Muscle layer of duodenum (tissue), 2 donors: Measurements from ENCODE around the gene FMO4.

Source experiments
- H3K27ac ChIP-seq: one replicate; pipeline ENCODE4 v1.7.0; 2013; ENCODE audit warnings: mild to moderate bottlenecking, low read length
- H3K27me3 ChIP-seq: one replicate; pipeline ENCODE4 v1.7.0; 2013; ENCODE audit warnings: low read depth, mild to moderate bottlenecking, control low read depth, low read length
- H3K36me3 ChIP-seq, 2 donors: one replicate each; pipeline ENCODE4 v1.7.0; 2013; ENCODE audit warnings: low read length in 2 of 2, control low read depth in 1 of 2, mild to moderate bottlenecking in 1 of 2; ENCODE audit not compliant: insufficient read depth in 2 of 2, control insufficient read depth in 1 of 2
- H3K4me1 ChIP-seq, 2 donors: one replicate each; pipeline ENCODE4 v1.7.0; 2013; ENCODE audit warnings: low read length in 2 of 2, mild to moderate bottlenecking in 2 of 2, control low read depth in 1 of 2, moderate library complexity in 1 of 2; ENCODE audit not compliant: insufficient read depth in 2 of 2, control insufficient read depth in 1 of 2
- H3K4me3 ChIP-seq, 2 donors: one replicate each; pipeline ENCODE4 v1.7.0; 2013; ENCODE audit warnings: low read length in 2 of 2, low read depth in 1 of 2, mild to moderate bottlenecking in 1 of 2
- H3K9me3 ChIP-seq, 2 donors: one replicate each; pipeline ENCODE4 v1.7.0; 2013; ENCODE audit warnings: low read length in 2 of 2, control low read depth in 1 of 2, mild to moderate bottlenecking in 1 of 2; ENCODE audit not compliant: control insufficient read depth in 1 of 2
- donor health status: healthy.

The FMO4 gene, protein sequence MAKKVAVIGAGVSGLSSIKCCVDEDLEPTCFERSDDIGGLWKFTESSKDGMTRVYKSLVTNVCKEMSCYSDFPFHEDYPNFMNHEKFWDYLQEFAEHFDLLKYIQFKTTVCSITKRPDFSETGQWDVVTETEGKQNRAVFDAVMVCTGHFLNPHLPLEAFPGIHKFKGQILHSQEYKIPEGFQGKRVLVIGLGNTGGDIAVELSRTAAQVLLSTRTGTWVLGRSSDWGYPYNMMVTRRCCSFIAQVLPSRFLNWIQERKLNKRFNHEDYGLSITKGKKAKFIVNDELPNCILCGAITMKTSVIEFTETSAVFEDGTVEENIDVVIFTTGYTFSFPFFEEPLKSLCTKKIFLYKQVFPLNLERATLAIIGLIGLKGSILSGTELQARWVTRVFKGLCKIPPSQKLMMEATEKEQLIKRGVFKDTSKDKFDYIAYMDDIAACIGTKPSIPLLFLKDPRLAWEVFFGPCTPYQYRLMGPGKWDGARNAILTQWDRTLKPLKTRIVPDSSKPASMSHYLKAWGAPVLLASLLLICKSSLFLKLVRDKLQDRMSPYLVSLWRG

DNA sequence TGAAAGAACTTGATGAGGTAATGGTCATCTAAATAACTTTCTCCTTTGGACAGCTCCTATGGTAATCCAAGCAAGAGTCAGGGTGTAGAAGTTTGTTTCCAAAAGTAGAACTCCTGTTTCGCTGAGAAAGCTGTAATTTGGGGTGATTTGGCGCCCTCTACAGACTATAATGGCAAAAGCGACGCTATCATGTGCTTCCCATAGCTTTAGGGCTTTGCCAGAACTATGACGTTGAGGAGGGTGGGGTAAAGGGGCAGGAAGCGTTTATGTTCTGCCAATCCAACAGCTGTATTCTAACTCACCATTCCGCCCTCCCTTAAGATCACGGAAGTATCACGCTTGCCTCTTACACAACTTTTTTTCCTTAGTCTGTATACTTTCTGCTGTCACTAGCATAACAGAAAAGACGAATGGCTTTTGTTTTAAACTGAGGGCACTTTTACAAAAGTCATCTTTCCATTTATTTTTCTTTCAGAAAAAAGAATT, at the start of gene FMO4:
TSS of gene FMO4 (plus strand) at position 349 of the 486 bp plus-strand sequence. CDS start 5,643 bp downstream, outside the sequence.
- Histone ChIP-seq H3K9me3 (peaks cover 0 to 1% of the 10 kb centered on the region in 2 donors), H3K36me3 (no peaks in the 10 kb centered on the region), H3K27ac (peak within 1 kb of the TSS; percentile 85), H3K4me1 (peaks cover 0 to 3% of the 10 kb centered on the region in 2 donors), H3K27me3 (no peaks in the 10 kb centered on the region), H3K4me3 (peak within 1 kb of the TSS; percentile 42 to 49)

DNA sequence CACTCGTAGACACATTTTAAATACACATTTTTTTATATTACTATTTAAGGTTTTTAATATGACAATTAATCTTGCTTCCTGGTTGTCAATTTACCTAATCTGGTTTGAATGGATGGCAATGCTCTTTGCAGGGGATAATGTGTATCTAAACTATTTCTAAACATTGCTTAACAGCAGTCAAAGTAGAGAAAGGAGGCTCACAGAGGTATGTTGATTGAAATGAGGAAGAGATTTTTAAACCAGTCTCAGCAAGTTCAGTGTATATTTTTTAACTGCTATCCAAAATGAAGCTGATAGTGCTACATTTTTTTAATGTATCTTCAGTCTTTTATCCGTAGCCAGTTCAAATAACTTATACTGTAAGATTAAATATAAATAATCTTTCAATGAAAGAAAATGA, 48.3 kb upstream of the FMO4 start:
- no peak overlapping the region for H3K4me3 ChIP-seq
- no peaks in the 10 kb centered on the region for H3K36me3 ChIP-seq
- H3K4me1 ChIP-seq = no peaks in the 10 kb centered on the region
- no peak overlapping the region for H3K27ac ChIP-seq
- H3K27me3 ChIP-seq = no peaks in the 10 kb centered on the region
- H3K9me3 ChIP-seq = no peaks in the 10 kb centered on the region

DNA sequence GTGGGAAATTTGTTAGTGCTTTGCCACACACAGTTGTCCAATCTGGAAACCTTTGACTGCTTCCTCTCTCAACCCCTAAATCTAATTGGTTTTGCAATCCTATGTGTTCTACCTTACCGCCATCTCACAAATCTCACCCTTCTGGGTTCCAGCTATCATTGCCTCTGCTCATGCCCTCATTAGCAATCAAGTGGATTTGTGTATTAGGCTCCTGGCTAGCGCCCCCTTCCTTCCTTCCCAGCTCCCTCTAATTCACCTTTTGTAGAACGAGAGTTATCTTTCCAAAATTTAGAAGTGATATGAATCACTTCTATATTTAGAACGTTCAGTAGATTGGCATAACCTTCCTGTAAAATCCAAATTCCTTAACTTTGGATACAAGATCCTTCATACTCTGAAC, 47.1 kb upstream of the FMO4 start:
- Histone ChIP-seq H3K4me3 (no peak overlapping the region), H3K27ac (no peak overlapping the region), H3K27me3 (no peaks in the 10 kb centered on the region), H3K36me3 (no peaks in the 10 kb centered on the region), H3K9me3 (no peaks in the 10 kb centered on the region), H3K4me1 (no peaks in the 10 kb centered on the region)

DNA sequence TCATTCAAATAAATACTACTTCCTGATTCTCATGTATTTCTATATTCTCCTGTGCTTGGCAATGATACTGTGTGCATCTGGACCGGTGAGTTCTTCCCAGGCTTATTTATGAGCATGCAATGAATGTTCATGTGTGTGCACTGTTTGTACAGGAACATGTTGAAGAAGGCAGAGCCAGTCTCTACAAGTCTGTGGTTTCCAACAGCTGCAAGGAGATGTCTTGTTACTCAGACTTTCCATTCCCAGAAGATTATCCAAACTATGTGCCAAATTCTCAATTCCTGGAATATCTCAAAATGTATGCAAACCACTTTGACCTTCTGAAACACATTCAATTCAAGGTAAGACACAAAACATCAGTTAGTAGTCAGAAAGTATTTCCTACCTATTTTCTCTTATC, 46.6 kb upstream of the FMO4 start:
- Histone ChIP-seq H3K36me3 (no peaks in the 10 kb centered on the region), H3K4me3 (no peak overlapping the region), H3K27me3 (no peaks in the 10 kb centered on the region), H3K9me3 (no peaks in the 10 kb centered on the region), H3K27ac (no peak overlapping the region), H3K4me1 (no peaks in the 10 kb centered on the region)

DNA sequence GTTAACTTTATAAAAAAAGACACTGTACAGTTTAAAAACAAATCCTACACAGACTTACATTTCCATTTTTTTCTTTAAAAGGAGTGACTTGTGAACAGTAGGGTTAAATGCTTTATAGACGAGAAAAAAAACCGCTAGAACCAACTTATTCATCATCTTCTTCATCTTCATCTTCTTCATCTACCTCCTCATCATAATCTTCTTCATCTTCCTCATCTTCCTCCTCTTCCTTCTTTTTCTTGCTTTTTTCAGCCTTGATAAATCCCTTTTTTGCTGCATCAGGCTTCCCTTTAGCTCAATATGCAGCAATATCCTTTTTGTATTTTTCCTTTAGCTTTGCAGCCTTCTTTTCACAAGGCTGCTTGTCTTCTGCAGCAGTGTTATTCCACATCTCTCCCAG, 43.2 kb upstream of the FMO4 start:
- H3K4me1 ChIP-seq = no peaks in the 10 kb centered on the region
- H3K27ac ChIP-seq = no peak overlapping the region
- H3K9me3 ChIP-seq = no peaks in the 10 kb centered on the region
- no peaks in the 10 kb centered on the region for H3K36me3 ChIP-seq
- no peaks in the 10 kb centered on the region for H3K27me3 ChIP-seq
- H3K4me3 ChIP-seq = no peak overlapping the region

DNA sequence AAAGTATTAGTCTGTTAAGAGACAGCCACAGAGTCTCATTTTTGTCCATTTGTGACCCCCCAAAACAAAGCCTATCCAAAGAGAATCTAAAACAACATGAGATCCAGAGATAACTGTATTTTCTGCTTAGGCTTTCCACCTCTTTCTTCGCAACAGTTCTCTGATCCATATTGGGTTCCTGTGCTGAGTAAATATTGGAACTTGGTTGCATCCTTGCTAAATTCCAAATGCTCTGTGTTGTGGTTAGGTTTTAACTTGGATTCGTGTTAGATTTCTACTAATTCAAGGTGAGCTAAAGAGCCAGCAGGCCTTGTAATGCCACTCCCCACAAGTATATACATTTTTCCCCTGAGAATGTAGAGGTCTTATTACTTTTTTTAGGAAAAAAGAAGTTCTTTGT, 36.4 kb upstream of the FMO4 start:
- H3K9me3 ChIP-seq = no peaks in the 10 kb centered on the region
- H3K4me3 ChIP-seq = no peak overlapping the region
- H3K27me3 ChIP-seq = no peaks in the 10 kb centered on the region
- no peak overlapping the region for H3K27ac ChIP-seq
- no peaks in the 10 kb centered on the region for H3K4me1 ChIP-seq
- no peaks in the 10 kb centered on the region for H3K36me3 ChIP-seq

DNA sequence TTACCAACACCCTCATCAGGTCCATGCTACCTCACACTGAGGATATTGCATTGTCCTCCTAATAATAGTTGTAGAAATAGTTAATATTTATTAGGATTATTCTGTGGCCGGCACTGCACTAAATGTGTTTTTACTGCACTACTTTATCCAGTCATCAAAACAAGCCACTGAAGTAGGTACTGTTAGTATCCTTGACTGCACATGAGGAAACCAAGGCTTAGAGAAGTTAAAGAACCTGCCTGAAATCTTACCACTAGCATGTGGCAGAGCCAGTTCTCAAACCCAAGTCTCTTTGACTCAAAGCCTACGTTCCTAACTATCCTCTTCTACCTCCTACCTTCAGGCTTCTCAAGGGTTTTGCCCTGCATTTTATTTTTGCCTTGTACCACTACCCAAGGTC, 34.7 kb upstream of the FMO4 start:
- no peaks in the 10 kb centered on the region for H3K27me3 ChIP-seq
- no peaks in the 10 kb centered on the region for H3K36me3 ChIP-seq
- no peak overlapping the region for H3K27ac ChIP-seq
- no peaks in the 10 kb centered on the region for H3K4me1 ChIP-seq
- H3K4me3 ChIP-seq = no peak overlapping the region
- H3K9me3 ChIP-seq = no peaks in the 10 kb centered on the region

DNA sequence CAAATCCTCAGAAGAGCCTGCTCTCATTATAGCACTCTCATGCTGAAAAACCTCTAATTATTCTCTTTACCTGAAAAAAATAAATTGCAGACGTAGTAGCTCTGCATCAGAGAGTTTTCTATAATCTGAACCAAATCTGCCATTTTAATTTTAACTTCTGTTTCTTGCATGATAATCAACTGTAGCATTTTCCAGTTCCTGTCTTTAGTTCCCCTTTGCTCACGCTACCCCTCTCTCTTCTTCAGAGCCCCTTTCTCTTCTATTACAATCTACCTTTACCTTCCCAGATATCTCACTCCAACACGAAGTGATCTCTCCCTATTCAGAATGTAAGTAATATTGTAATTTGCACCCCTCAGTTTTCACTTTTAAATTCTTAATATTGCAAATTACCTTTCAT, 34.3 kb upstream of the FMO4 start:
- Histone ChIP-seq H3K27me3 (no peaks in the 10 kb centered on the region), H3K4me1 (no peaks in the 10 kb centered on the region), H3K27ac (no peak overlapping the region), H3K4me3 (no peak overlapping the region), H3K9me3 (no peaks in the 10 kb centered on the region), H3K36me3 (no peaks in the 10 kb centered on the region)

DNA sequence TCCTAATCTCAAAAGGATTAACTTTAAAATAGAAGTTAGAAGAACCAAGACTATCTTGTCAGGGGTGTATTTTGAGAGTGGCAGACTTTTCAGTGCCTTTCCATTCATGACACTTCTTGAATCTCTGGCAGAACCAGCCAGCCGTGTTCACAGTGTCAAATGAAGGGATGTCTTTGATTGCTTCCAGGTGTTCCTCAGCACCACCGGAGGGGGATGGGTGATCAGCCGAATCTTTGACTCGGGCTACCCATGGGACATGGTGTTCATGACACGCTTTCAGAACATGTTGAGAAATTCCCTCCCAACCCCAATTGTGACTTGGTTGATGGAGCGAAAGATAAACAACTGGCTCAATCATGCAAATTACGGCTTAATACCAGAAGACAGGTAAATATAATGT, 33.4 kb upstream of the FMO4 start:
- H3K9me3 ChIP-seq = no peaks in the 10 kb centered on the region
- H3K4me1 ChIP-seq = no peaks in the 10 kb centered on the region
- H3K4me3 ChIP-seq = no peak overlapping the region
- H3K27ac ChIP-seq = no peak overlapping the region
- no peaks in the 10 kb centered on the region for H3K27me3 ChIP-seq
- no peaks in the 10 kb centered on the region for H3K36me3 ChIP-seq

DNA sequence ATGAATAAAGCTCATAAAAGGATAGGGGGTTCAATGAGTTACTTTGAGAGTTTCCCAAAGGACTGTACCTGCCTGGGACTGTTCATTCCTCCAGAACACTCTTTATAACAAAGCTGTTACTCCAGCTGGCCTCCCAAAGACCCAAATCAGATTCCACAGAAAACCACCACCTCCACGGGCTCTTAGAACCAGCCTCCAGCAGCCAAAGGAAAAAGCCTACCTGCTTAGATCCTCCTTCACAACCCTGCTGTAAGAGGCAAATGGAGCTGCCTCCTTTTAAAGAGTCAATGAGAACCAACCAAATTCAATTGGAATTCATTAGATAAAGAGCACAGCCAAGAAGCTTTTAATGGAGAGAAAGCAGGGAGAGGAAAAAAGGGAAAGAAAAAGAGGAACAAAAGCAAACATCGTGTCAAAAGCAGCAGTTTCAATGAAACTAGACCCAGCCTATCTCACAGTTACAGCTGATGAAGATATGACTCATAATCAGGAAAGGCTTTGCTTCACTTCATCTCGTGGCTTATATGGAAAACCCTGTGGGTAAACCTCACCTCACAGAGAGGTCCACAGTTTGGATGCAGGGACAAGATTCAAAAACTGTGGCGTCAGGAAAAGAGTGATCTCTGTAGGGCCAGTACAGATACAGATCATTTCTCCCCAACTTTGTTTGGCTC, 27.8 kb upstream of the FMO4 start:
- Histone ChIP-seq H3K27me3 (no peaks in the 10 kb centered on the region), H3K9me3 (no peaks in the 10 kb centered on the region), H3K36me3 (no peaks in the 10 kb centered on the region), H3K4me1 (no peaks in the 10 kb centered on the region), H3K4me3 (no peak overlapping the region), H3K27ac (no peak overlapping the region)

DNA sequence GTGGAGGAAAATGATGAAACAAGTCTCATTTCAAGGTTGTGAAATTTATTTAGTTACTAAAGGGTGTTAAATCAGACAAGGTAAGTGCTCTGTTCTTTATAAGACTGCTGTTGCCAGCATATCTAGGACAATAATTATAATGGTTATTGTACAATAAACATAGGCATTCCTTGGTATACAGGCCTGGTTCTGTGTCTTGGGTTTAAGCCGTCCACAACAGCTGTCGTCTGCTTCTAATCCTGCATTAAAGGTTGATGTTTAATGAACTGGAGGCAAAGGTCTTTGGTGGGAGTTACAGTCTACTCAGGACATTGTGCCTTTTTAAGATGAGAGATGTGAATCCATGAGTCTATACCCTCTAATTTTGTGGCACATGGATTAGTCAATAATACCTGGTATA, 23.4 kb upstream of the FMO4 start:
- Histone ChIP-seq H3K27me3 (no peaks in the 10 kb centered on the region), H3K4me1 (no peaks in the 10 kb centered on the region), H3K4me3 (no peak overlapping the region), H3K27ac (no peak overlapping the region), H3K36me3 (no peaks in the 10 kb centered on the region), H3K9me3 (no peaks in the 10 kb centered on the region)
